CD4-positive, alpha-beta T cell (primary cell): ENCODE data around the gene ZNF697. TPM values are rescaled to one million over a fixed set of nuclear protein-coding genes. Genes with fewer than 3 reads are reported as not detected.

Experiments used
- ATAC-seq: fragments of 200-7000 bp; cut with Tn5 transposase; one replicate; pipeline ENCODE4 v1.10.0; 2022; ENCODE audit warnings: mild to moderate bottlenecking; ENCODE audit not compliant: poor library complexity
- CTCF ChIA-PET: fragments of 350-600 bp; sonication (Branson Sonifier 250); formaldehyde crosslinking; loops from one replicate; lab custom pipeline; 2021; ENCODE audit warnings: antibody characterized with exemption, inconsistent platforms; lab: Charles Lee
- POLR2A ChIA-PET: fragments of 350-600 bp; sonication (Branson Sonifier 250); formaldehyde crosslinking; loops from one replicate; lab custom pipeline; 2021; ENCODE audit warnings: antibody characterized with exemption, inconsistent platforms; lab: Charles Lee
- DNase-seq, 14 experiments: peaks; one replicate each; pipeline ENCODE4 v3.0.0-alpha.2; 2013 to 2020; ENCODE audit warnings: mixed read lengths in 2 of 14
- H3K27ac ChIP-seq, 2 donors: one replicate each; pipeline versions ENCODE4 v1.5.1 to v1.7.0; 2013; ENCODE audit warnings: low read length in 2 of 2, low read depth in 1 of 2, mild to moderate bottlenecking in 1 of 2
- H3K27me3 ChIP-seq, 2 experiments: 1 replicate in 1 of 2; 2 replicates in 1 of 2; pipeline versions ENCODE4 v1.6.1 to v1.7.0; 2013; ENCODE audit warnings: low read length in 2 of 2, control low read depth in 1 of 2, mild to moderate bottlenecking in 1 of 2, moderate library complexity in 1 of 2; ENCODE audit not compliant: insufficient read depth in 2 of 2, control insufficient read depth in 1 of 2
- H3K36me3 ChIP-seq: one replicate; pipeline ENCODE4 v1.6.1; 2013; ENCODE audit warnings: low read length, control low read depth; ENCODE audit not compliant: insufficient read depth
- H3K4me1 ChIP-seq: one replicate; pipeline ENCODE4 v1.6.1; 2013; ENCODE audit warnings: low read length, control low read depth; ENCODE audit not compliant: insufficient read depth
- H3K4me3 ChIP-seq: one replicate; pipeline ENCODE4 v1.5.1; 2013; ENCODE audit warnings: mild to moderate bottlenecking, low read length, moderate library complexity
- H3K9me3 ChIP-seq, 2 experiments: 1 replicate in 1 of 2; 2 replicates in 1 of 2; pipeline versions ENCODE4 v1.6.1 to v1.7.0; 2013; ENCODE audit warnings: low read length in 2 of 2, mild to moderate bottlenecking in 2 of 2, control low read depth in 1 of 2, moderate library complexity in 1 of 2; ENCODE audit not compliant: control insufficient read depth in 1 of 2, insufficient read depth in 1 of 2
- H3K27ac Mint-ChIP-seq: one replicate; pipeline ENCODE4 v1.8.0; 2020; ENCODE audit warnings: mixed read lengths
- H3K27me3 Mint-ChIP-seq: one replicate; pipeline ENCODE4 v1.8.0; 2021; ENCODE audit warnings: mixed read lengths
- H3K36me3 Mint-ChIP-seq: one replicate; pipeline ENCODE4 v1.8.0; 2021; ENCODE audit warnings: low read depth, mixed read lengths
- H3K4me1 Mint-ChIP-seq: one replicate; pipeline ENCODE4 v1.8.0; 2021; ENCODE audit warnings: low read depth, mixed read lengths
- H3K4me3 Mint-ChIP-seq: one replicate; pipeline ENCODE4 v1.8.0; 2020; ENCODE audit warnings: mild to moderate bottlenecking, mixed read lengths
- H3K9me3 Mint-ChIP-seq: one replicate; pipeline ENCODE4 v1.8.0; 2020; ENCODE audit warnings: mixed read lengths
- intact Hi-C, 2 experiments: fragments of 100-400 bp; cut with DNase I in 1 of 2; cut with micrococcal nuclease in 1 of 2; formaldehyde crosslinking; loops; one replicate each; pipeline versions ENCODE4 v1.15.1 to v1.9.0; 2023 to 2025; cut with DNase I, micrococcal nuclease
- total RNA-seq, 174 experiments: library from RNA in 2 of 174; stranded (reverse) in 2 of 174; gene quantifications; one replicate each; pipeline ENCODE4 v1.2.3 and lab custom pipeline; 2021 to 2026
- TF ChIP-seq, protein P1 (sequence below): fragments of 200-600 bp; IDR thresholded peaks from one replicate; pipeline ENCODE4 v1.8.0; 2022; ENCODE audit warnings: antibody characterized with exemption, mild to moderate bottlenecking

Gene ZNF697
- total RNA-seq, 2 experiments from 2014 or later: 0.05 to 0.06 TPM

DNA sequence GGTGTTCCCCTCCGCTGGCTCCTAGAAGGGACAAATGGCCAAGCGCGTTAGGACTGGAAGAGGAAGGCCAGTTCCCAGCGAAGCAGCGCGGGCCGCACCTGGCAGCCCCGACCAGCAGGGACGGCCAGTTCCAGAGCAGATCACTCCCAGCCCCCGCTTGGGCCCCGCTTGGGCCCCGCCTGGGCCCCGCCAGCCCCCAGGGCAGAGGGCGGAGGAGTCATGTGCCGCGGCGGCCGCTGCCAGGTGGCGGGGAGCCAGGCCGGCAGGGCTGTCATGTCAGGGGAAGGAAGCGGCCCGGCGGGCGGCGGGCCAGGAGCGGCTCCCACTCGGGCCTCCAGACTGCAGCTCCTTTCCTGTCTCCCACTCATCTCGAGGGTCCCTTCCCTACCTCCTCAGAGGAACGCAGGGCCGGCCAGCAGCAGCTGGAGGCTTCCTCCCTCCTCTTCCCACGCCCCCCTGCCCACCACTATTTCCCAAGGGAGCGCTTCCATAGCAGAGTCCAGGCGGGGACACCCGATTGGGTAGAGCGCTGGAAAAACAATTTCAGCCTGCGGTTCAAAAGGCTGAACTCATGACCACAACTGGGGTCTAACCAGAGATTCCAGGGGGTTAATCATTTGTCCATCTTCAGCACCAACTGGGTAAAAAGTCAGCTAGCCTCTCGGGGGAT is 16.5 kb downstream of the ZNF697 start:
- ChIA-PET POLR2A (no interaction called here), CTCF (no interaction called here)
- H3K9me3 Mint-ChIP-seq: no peaks in the 10 kb centered on the region
- no peaks in the 10 kb centered on the region for H3K36me3 ChIP-seq
- H3K4me3 ChIP-seq: no peak overlapping the region
- H3K4me1 ChIP-seq: no peaks in the 10 kb centered on the region
- peaks cover 31 to 52% of the 10 kb centered on the region in 2 experiments for H3K27me3 ChIP-seq
- no peak overlapping the region for H3K27ac ChIP-seq
- peaks cover 85% of the 10 kb centered on the region for H3K27me3 Mint-ChIP-seq
- H3K36me3 Mint-ChIP-seq: no peaks in the 10 kb centered on the region
- H3K9me3 ChIP-seq: peaks cover 0 to 14% of the 10 kb centered on the region in 2 experiments
- H3K4me1 Mint-ChIP-seq: no peaks in the 10 kb centered on the region
- H3K4me3 Mint-ChIP-seq: no peak overlapping the region
- TF ChIP-seq, protein P1, sequence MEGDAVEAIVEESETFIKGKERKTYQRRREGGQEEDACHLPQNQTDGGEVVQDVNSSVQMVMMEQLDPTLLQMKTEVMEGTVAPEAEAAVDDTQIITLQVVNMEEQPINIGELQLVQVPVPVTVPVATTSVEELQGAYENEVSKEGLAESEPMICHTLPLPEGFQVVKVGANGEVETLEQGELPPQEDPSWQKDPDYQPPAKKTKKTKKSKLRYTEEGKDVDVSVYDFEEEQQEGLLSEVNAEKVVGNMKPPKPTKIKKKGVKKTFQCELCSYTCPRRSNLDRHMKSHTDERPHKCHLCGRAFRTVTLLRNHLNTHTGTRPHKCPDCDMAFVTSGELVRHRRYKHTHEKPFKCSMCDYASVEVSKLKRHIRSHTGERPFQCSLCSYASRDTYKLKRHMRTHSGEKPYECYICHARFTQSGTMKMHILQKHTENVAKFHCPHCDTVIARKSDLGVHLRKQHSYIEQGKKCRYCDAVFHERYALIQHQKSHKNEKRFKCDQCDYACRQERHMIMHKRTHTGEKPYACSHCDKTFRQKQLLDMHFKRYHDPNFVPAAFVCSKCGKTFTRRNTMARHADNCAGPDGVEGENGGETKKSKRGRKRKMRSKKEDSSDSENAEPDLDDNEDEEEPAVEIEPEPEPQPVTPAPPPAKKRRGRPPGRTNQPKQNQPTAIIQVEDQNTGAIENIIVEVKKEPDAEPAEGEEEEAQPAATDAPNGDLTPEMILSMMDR: no peak
- no peak overlapping the region for H3K27ac Mint-ChIP-seq
- DNase-seq (no peak), ATAC-seq (no peak)
- intact Hi-C loops: no loop called here

GRCh38 chr1:119631086-119631432 is 17.0 kb downstream of the ZNF697 start:
- Mint-ChIP-seq H3K9me3 (no peaks in the 10 kb centered on the region), H3K27ac (no peak overlapping the region), H3K36me3 (no peaks in the 10 kb centered on the region), H3K27me3 (peaks cover 90% of the 10 kb centered on the region), H3K4me3 (no peak overlapping the region), H3K4me1 (no peaks in the 10 kb centered on the region)
- CTCF ChIA-PET: no interaction called here
- no peak overlapping the region for H3K27ac ChIP-seq
- TF ChIP-seq, protein P1: no peak
- H3K9me3 ChIP-seq: peaks cover 0 to 14% of the 10 kb centered on the region in 2 experiments
- no peak for DNase-seq
- ATAC-seq: no peak
- POLR2A ChIA-PET: no interaction called here
- H3K27me3 ChIP-seq: peaks cover 31 to 54% of the 10 kb centered on the region in 2 experiments
- no peaks in the 10 kb centered on the region for H3K36me3 ChIP-seq
- no peaks in the 10 kb centered on the region for H3K4me1 ChIP-seq
- no peak overlapping the region for H3K4me3 ChIP-seq
- intact Hi-C loops: no loop called here

- ATAC-seq: no peak
- CTCF ChIA-PET: no interaction called here
- H3K9me3 ChIP-seq: peaks cover 0 to 34% of the 10 kb centered on the region in 2 experiments
Measured at GRCh38 chr1:119626841-119627240, 21.2 kb downstream of the ZNF697 start.

More at GRCh38 chr1:119626841-119627240, 21.2 kb downstream of the ZNF697 start:
- H3K27me3 ChIP-seq: peaks cover 19 to 43% of the 10 kb centered on the region in 2 experiments
- Mint-ChIP-seq H3K9me3 (no peaks in the 10 kb centered on the region), H3K36me3 (no peaks in the 10 kb centered on the region), H3K4me1 (no peaks in the 10 kb centered on the region), H3K4me3 (no peak overlapping the region), H3K27ac (no peak overlapping the region), H3K27me3 (peaks cover 53% of the 10 kb centered on the region)
- intact Hi-C loops: no loop called here
- H3K4me3 ChIP-seq: no peak overlapping the region
- POLR2A ChIA-PET: no interaction called here
- DNase-seq: no peak
- no peak overlapping the region for H3K27ac ChIP-seq
- H3K4me1 ChIP-seq: no peaks in the 10 kb centered on the region
- no peaks in the 10 kb centered on the region for H3K36me3 ChIP-seq
- TF ChIP-seq, protein P1: no peak
